ENCODE data around the gene TBX10.
"Not testable (repeated sequence)": the region's sequence is repeated elsewhere in the genome, so short reads cannot be mapped to it uniquely, and the experiment has no call there.

Gene TBX10

DNA sequence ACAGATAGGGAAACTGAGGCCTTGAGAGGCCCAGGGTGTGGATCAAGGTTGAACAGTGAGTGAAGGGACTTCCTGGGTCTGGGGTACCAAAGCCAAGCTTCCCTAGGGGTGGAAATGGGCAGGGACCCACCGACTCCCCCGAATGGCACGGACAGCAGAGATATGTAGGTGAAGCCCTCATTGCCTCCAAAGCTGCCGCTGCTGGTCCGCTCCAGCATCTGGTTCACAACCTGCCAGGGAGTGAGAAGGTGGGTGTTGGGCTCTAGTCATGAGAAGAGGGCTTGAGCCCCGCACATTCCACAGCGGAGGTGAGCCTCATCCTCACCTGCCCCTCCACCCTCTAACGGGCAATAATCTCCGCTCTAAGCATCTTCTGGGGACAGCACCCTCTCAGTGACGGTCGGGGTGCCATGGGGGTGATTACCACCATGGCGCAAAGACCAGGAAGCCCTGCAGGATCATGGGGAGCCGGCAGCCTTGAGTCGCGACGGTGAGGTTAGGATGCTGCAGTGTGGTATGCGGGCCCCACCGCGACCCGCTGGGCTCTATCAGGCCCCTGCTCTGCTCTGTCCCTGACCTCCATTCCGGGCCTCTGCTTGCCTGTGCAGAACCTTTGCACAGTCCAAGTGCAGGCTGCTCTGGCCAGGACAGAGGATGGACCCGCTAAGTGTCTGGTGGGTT lies 24.1 kb upstream of the TBX10 start:
- DNase-seq: no peak

DNA sequence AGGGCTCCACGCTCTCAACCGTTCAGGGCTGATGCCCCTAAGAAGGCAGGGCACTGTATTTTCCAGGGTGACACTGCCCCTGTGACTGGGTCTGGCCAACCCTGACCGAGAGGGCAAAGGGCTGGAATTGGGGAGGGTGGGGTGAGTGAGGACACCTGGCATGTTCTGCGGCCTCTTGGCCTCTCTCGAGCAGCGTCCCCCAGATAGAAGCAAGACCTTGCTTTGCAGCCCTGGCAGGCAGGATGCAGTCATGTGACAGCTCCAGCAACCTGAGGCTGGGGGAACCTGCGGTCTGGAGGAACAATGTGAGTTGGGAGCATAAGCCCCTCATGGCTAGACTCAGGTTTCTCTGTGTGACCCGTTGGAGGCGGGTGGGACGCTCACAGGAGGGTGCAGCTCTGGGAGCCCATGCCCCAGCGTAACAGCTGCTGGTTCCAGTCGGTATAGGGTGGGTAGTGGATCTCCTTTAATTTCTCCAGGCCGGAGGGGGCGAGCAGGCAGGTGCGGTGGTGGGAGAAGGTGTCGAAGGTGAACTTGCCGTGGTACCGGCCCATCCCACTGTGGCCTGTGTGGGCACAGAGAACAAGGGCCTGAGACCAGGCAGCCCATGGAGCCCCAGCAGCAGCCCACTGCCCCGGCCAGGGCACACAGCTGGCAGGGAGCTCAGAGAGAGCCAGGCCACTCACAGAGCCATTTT lies 23.4 kb upstream of the TBX10 start:
- DNase-seq: no peak

DNA sequence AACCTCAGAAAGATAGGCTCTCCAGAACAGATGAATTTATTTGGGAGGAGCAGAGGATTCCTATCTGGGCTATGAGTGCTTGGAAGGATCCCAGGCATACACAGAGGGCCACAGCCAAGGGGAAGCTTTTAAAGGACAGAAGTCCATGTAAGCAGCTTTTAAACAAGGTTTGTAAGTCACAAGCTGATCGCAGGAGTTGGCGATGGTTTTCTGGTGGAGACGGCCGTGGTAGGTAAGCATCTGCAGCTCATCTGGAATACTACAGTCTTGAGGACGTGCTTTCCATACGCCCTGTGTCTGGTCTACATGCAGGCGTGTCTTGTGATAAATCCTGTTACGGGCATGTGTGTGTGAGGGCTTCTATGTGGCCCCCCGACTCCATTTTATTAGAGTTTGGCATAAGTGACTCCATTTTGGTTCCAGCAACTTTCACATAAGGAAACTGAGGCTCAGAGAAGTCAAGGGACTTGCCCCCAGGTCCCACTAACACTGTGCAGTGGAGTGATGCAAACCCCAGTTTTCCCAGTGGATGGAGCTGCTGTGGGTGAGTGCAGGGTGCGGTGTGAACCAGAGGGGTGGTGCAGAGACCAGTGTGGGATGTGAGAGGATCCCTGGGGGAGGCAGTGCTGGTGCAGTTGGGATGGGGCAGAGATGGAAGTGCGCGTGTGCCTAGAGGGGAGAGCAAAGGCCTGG lies 22.7 kb upstream of the TBX10 start:
- no peak for DNase-seq

DNA sequence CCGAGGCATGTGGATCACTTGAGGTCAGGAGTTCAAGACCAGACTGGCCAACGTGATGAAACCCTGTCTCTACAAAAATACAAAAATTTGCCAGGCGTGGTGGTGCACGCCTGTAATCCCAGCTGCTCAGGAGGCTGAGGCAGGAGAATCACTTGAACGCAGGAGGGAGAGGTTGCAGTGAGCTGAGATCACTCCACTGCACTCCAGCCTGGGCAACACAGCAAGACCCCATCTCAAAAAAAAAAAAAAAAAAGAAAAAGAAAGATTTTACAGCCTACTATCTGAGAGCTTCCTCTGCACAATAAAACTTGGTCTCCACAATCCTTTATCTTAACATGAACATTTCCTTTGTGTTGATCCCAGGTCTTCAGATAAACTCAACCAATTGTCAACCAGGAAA lies 21.2 kb upstream of the TBX10 start:
- DNase-seq: not testable (repeated sequence)

DNA sequence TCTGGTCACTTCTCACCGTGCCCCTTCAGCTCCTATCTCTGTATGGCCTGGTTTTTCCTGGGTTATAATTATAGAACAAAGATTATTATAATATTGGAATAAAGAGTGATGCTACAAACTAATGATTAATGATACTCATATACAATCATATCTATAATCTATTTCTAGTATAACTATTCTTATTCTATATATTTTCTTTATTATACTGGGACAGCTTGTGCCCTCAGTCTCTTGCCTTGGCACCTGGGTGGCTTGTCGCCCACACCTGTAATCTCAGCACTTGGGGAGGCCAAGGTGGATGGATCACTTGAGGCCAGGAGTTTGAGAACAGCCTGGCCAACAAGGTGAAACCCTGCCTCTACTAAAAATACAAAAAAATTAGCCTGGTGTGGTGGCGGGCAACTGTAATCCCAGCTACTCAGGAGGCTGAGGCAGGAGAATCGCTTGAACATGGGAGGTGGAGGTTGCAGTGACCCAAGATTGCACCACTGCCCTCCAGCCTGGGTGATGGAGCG lies 20.1 kb upstream of the TBX10 start:
- DNase-seq: not testable (repeated sequence)

DNA sequence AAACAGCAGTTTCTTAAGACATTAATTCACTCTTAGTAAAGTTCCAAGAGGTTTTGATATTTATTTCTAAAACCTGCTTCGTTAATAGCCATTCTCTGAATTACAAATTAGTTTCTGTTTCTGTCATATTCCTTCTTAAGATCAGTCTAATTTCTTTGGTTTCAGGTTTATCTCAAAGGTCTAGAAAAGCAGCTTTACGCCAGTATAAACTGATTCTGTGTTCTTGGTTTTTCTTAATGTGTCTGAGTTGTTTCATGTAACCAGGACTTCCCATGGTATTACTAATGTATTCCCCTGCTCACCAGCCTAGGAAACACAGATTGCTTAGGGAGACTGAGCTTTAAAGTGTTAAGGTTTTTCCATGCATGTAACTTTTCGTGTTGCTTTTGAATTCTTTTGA lies 17.7 kb upstream of the TBX10 start:
- DNase-seq: no peak

GRCh38 chr11:67656278-67656922 lies 16.8 kb upstream of the TBX10 start:
- no peak for DNase-seq

DNA sequence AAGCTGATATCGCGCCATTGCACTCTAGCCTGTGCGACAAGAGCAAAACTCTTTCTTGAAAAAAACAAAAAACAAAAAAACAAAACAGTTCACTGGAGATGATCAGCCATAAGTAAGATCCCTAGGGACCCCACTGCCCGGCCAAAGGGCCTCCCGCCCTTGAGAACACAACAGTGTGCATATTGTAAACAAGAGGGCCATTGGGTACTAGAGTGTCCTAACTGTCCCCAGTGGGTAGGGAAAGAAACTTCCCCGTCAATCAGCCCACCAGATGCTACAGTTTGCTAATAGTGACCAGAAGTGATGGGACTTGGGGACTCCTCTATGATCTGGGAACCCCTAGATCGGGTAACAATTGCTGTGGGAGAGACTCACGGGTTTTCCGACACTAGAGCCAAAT lies 14.7 kb upstream of the TBX10 start:
- DNase-seq: no peak

- DNase-seq: no peak
These were observed 13.6 kb upstream of the TBX10 start for GRCh38 chr11:67652965-67653845.

DNA sequence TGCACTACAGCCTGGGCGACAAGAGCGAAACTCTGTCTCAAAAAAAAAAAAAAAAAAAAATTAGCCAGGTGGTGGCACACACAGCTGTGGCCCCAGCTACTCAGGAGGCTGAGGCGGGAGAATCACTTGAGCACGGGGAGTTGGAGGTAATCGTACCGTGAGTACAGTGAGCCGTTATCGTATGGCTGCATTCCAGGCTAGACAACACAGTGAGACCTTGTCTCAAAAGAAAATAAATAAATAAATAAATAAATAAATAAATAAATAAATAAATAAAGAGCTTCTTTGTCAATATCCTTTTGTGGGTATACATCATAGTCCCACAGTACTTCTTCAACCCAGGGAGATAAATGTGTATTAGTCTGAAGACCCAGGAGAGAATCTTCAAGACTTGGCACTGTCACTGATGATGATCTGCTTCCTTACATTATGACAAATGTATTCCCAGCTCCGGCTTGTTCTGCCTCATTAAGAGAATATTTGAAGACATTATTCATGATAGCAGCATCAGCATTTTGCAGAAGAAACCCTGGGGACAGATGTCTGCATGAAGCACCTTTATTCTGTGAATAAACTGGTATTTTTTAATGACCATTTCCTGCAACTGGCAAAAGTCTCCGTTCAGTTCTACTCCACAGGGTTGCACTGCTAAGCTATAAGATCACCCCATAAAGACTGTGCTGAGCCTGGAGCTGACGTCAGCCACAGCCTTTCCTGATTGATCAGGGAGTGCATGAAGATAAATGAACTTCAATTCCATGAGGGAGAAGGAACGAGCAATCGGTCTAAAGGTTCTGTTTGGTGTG lies 12.6 kb upstream of the TBX10 start:
- no peak for DNase-seq

DNA sequence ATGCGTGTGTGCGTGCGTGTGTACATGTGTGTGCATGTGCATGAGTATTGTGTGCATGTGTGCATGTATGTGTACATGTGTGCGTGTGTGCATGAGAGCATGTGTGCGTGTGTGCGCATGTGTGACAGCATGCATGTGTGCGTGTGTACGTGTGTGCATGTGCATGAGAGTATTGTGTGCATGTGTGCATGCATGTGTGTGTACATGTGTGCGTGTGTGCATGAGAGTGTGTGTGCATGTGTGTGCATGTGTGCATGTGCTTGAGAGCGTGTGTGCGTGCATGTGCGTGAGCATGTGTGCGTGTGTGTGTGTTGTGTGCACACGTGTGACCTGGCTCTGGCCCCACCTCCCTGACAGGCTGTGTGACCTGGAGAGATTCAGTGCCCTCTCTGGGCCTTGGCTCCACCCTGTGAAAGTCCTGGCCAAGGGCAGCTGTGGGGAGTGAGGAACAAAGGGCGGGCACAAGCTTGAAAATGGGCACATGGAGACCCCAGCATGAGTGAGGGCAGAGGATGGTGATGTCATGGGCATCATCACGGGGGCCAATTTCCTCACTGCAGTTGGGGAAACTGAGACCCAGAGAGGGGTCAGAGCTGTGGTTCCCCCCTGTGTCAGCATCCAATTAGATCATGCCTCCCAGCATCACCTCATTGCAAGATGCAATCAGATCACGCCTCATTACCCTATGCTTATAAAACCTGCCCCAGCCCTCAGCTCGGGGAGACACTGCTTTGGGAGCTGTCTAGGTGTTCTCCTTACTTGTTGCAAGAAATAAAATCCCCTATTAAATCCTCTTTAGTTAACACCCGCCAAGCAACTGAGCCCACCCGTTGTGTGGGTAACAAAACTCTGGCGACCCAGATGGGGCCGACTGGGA lies 10.3 kb upstream of the TBX10 start:
- no peak for DNase-seq

DNA sequence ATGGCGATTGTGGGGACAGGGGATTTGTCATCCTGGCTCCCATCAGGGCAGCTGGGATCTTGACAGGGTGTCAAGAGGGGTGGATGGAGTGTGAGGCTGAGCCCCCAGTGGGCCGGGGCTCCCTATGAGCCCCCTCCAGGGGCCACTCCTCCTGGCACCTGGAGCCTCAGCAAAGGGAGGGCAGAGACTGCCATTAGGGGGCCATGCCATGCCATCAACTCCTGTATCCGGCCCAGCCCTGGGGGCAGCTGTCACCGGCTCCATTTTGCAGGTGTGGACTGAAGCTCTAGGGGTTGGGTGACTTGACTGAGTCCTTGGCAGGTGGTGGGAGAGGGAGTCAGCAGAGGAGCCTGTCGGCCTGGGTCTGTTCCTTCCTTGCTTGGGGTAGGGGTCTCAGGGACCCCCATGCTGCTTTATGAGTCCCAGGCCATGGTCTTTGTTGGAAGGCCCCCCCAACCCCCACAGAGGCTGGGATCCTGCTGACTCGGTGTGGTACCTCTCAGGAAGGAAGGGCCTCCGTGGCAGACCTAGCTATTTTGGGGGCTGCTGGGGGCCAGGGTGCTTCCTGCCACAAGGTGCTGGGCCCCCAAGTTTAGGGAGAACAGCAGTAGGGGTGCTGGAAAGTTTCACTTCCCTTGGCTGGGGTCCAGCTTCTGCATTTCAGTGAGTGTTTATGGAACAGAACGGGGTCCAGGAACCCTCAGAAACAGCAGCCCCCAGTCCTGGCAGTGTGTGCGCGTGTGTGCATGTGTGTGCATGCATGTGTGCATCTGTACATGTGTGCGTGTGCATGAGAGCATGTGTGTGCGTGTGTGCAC lies 9.4 kb upstream of the TBX10 start:
- DNase-seq: no peak

DNA sequence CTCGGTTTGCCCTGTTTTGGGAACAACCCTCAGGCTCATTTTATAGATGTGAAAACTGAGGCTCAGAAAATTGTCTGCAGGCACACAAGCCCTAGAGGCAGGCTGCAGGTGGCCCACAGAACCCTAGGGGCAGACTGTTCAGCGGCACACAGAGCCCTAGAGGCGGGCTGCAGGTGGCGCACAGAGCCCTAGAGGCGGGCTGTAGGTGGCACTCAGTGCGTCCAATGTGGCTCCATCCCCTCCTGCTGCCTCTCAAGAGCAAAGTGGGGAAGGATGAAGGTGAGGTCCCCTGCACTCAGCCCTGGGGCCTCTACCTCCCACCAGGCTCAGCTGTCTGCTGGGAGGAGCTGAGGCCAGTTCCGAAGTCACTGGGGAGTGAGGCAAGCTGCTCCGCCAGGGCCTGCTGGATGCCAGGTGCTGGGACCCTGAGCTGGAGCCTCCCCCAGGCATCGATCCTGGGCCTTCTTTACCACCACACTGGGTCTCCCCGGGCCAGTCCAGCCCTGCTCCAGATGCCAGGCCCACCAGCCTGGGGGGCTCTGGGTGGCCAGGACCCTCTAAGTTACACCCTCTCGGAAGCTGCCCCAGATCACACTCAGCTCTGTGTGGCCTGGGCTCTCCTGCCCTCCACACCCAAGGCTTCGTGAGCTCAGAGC lies 8.7 kb upstream of the TBX10 start:
- DNase-seq: no peak

- DNase-seq: no peak
These were observed 7.9 kb upstream of the TBX10 start for GRCh38 chr11:67647471-67647870.

DNA sequence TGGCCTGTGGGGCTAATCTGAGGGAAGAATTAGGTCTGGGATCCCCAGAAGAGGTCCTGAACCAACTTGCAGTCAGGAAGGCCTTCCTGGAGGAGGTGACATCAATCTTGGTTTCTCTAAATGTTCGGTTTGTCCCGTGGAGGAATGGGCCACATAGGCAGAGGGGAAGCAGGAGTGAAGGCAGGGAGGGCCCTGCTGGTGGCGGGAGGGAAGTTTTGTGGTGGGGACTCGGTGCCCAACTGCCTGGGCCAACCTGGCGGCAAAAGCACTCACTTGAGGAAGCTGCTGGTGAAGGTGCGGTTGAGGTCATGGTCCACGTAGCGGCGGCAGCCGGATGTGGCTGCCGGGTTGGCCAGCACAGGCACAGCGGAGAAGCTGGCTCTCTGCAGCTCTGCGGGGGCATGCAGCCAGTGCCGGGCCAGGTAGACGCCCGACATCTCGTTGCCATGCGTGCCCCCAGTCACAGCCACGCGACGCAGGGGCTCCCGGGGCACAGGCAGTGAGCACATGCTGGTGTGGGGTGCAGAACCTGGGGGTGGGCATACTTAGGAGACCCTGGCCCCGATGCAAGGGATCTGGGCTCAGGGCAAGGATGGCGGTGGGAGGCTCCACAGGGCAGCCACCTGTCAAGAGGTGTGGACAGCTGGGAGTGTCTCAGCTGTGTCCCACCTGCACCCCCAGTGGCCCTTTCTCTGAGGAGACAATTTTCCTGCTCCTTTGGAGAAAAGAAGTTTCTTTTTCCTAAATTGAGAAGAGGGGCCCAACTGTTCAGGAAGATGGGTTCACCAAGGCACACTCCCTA lies 7.2 kb upstream of the TBX10 start:
- DNase-seq: no peak

DNA sequence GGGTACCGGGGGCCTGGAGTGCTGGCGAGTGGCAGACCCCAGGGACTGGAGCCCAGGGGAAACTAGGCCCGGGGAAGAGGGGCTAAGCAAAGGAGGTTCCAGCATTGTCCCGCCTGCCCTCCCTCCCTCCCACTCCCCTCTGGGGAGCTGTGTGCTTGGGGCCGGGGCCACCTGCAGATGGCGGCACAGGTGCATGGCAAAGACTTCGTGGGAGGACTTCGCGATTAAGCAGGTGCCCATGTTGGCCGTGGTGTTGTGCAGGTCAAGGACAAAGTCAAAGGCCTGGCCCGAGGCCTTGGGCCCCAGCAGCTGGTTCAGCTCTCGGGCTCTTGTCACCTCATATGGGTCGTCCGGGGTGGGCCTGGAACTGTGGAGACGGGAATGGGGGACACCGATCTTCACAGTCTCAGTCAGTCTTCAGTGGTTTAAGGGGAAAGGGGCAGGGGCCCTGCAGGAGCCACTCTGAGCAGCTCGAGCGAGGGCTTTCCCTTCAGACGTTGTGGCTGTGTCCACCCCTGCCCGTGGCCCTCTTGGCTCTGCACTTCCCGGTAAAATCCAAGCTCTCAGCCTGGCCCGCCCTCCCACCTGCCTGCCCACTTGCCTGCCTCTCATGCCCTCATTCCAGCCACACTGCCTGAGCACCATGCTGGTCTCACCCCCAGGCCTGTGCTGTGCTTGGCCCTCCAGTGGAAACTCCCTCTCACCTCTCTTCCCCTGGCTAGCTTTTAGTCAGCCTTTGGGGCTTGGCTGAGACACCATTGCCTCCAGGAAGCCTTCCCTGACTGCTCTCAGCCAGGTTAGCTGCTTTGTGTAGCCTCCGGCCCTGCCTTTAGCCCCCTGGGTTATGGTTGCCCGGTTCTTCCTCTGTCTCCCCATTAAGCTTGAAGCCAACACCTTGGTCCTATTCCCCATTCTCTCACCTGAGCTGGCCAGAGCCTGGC lies 6.2 kb upstream of the TBX10 start:
- no peak for DNase-seq

Measured in HCEC 1CT (cell line).